Measurements from ENCODE around the gene HSPG2. TPM values are rescaled to one million over a fixed set of nuclear protein-coding genes. Genes with fewer than 3 reads are reported as not detected.

Gene HSPG2
- total and polyA plus RNA-seq, 2 of the 13 experiments (the other 11 are each of a cell fraction or from before 2014, with no cell fraction given): 9.1 to 13.1 TPM

- TF ChIP-seq AHDC1 (CRISPR knock-in tag; IDR thresholded peaks at IDR 0.05; ENCODE audit: borderline replicate concordance) (no peak), MED13 (CRISPR knock-in tag; IDR thresholded peaks at IDR 0.05) (0 out of 2 replicates have a peak, but pooled peaks have one; percentile 65), DMTF1 (CRISPR knock-in tag; IDR thresholded peaks at IDR 0.05) (no peak), SKIL (CRISPR knock-in tag; IDR thresholded peaks at IDR 0.05; ENCODE audit: borderline replicate concordance) (no peak), ZNF432 (CRISPR knock-in tag; IDR thresholded peaks at IDR 0.05; ENCODE audit: borderline replicate concordance) (no peak), PREB (CRISPR knock-in tag; IDR thresholded peaks at IDR 0.05) (no peak), ZNF589 (CRISPR knock-in tag; conservative IDR thresholded peaks at IDR 0.05) (no peak), ZNF703 (CRISPR knock-in tag; IDR thresholded peaks at IDR 0.05; ENCODE audit: borderline replicate concordance) (no peak), KDM1A (CRISPR knock-in tag; IDR thresholded peaks at IDR 0.05) (peak; percentile 75; the same call in 1 of the 2 replicates), ZSCAN25 (CRISPR knock-in tag; IDR thresholded peaks at IDR 0.05) (no peak), GTF2F1 (IDR thresholded peaks at IDR 0.05; ENCODE audit: low read length) (no peak), RORA (CRISPR knock-in tag; IDR thresholded peaks at IDR 0.05) (no peak), SMAD3 (CRISPR knock-in tag; IDR thresholded peaks at IDR 0.05) (no peak), RARA (CRISPR knock-in tag; IDR thresholded peaks at IDR 0.05) (0 out of 2 replicates have a peak, but pooled peaks have one; percentile 16), GATAD2A (CRISPR knock-in tag; IDR thresholded peaks at IDR 0.05) (peak; percentile 46; the same call in 1 of the 2 replicates), HDAC2 (CRISPR knock-in tag; IDR thresholded peaks at IDR 0.05) (peak; percentile 35; the same call in 1 of the 2 replicates), ADNP (CRISPR knock-in tag; IDR thresholded peaks at IDR 0.05) (peak; percentile 80), NFRKB (IDR thresholded peaks at IDR 0.05) (no peak), GATA4 (IDR thresholded peaks at IDR 0.05; ENCODE audit: borderline replicate concordance, low read depth) (no peak), ZNF367 (CRISPR knock-in tag; IDR thresholded peaks at IDR 0.05; ENCODE audit: borderline replicate concordance) (no peak)
These were observed 15.8 kb downstream of the HSPG2 start (continued) for GRCh38 chr1:21921100-21921875.
